ENCODE measurements around the gene MEPCE.
"Not testable (repeated sequence)": the region's sequence is repeated elsewhere in the genome, so short reads cannot be mapped to it uniquely, and the experiment has no call there.

MEPCE gene

GRCh38 chr7:100443096-100443840, 13.6 kb downstream of the MEPCE start:
- no peak overlapping the region for H3K27ac ChIP-seq (ENCODE audit: insufficient read depth, low read length, poor library complexity, severe bottlenecking)
- H3K27me3 ChIP-seq (replicated peaks; ENCODE audit: control insufficient read depth, insufficient read depth, low read length, poor library complexity, severe bottlenecking) = no peaks in the 10 kb centered on the region
- H3K36me3 ChIP-seq (ENCODE audit: control insufficient read depth, insufficient read depth, low read length) = no peaks in the 10 kb centered on the region
- H3K4me1 ChIP-seq (ENCODE audit: control insufficient read depth, insufficient read depth, low read length, poor library complexity, severe bottlenecking) = peaks cover 7% of the 10 kb centered on the region
- H3K4me3 ChIP-seq (ENCODE audit: insufficient read depth, low read depth, low read length, poor library complexity, severe bottlenecking) = no peak overlapping the region
- no peak for DNase-seq
- no peaks in the 10 kb centered on the region for H3K9me3 ChIP-seq (ENCODE audit: control insufficient read depth, low read length)

- Histone ChIP-seq H3K36me3 (ENCODE audit: control insufficient read depth, insufficient read depth, low read length) (no peaks in the 10 kb centered on the region), H3K4me3 (ENCODE audit: insufficient read depth, low read depth, low read length, poor library complexity, severe bottlenecking) (no peak overlapping the region), H3K4me1 (ENCODE audit: control insufficient read depth, insufficient read depth, low read length, poor library complexity, severe bottlenecking) (peaks cover 7% of the 10 kb centered on the region), H3K9me3 (ENCODE audit: control insufficient read depth, low read length) (no peaks in the 10 kb centered on the region), H3K27ac (ENCODE audit: insufficient read depth, low read length, poor library complexity, severe bottlenecking) (no peak overlapping the region), H3K27me3 (replicated peaks; ENCODE audit: control insufficient read depth, insufficient read depth, low read length, poor library complexity, severe bottlenecking) (no peaks in the 10 kb centered on the region)
- DNase-seq = no peak
Observed at GRCh38 chr7:100444311-100445278, 15.0 kb downstream of the MEPCE start.

GRCh38 chr7:100446040-100446439, 16.4 kb downstream of the MEPCE start:
- H3K27ac ChIP-seq (ENCODE audit: insufficient read depth, low read length, poor library complexity, severe bottlenecking) = no peak overlapping the region

GRCh38 chr7:100447363-100447762, 17.7 kb downstream of the MEPCE start:
- not testable (repeated sequence) for H3K27me3 ChIP-seq (replicated peaks; ENCODE audit: control insufficient read depth, insufficient read depth, low read length, poor library complexity, severe bottlenecking); H3K27ac ChIP-seq (ENCODE audit: insufficient read depth, low read length, poor library complexity, severe bottlenecking); H3K4me1 ChIP-seq (ENCODE audit: control insufficient read depth, insufficient read depth, low read length, poor library complexity, severe bottlenecking); H3K4me3 ChIP-seq (ENCODE audit: insufficient read depth, low read depth, low read length, poor library complexity, severe bottlenecking); H3K36me3 ChIP-seq (ENCODE audit: control insufficient read depth, insufficient read depth, low read length); H3K9me3 ChIP-seq (ENCODE audit: control insufficient read depth, low read length); DNase-seq

More at GRCh38 chr7:100446040-100446439, 16.4 kb downstream of the MEPCE start:
- no peak for DNase-seq
- H3K27me3 ChIP-seq (replicated peaks; ENCODE audit: control insufficient read depth, insufficient read depth, low read length, poor library complexity, severe bottlenecking) = no peaks in the 10 kb centered on the region
- peaks cover 7% of the 10 kb centered on the region for H3K4me1 ChIP-seq (ENCODE audit: control insufficient read depth, insufficient read depth, low read length, poor library complexity, severe bottlenecking)
- H3K4me3 ChIP-seq (ENCODE audit: insufficient read depth, low read depth, low read length, poor library complexity, severe bottlenecking) = no peak overlapping the region
- no peaks in the 10 kb centered on the region for H3K36me3 ChIP-seq (ENCODE audit: control insufficient read depth, insufficient read depth, low read length)
- H3K9me3 ChIP-seq (ENCODE audit: control insufficient read depth, low read length) = no peaks in the 10 kb centered on the region

DNA sequence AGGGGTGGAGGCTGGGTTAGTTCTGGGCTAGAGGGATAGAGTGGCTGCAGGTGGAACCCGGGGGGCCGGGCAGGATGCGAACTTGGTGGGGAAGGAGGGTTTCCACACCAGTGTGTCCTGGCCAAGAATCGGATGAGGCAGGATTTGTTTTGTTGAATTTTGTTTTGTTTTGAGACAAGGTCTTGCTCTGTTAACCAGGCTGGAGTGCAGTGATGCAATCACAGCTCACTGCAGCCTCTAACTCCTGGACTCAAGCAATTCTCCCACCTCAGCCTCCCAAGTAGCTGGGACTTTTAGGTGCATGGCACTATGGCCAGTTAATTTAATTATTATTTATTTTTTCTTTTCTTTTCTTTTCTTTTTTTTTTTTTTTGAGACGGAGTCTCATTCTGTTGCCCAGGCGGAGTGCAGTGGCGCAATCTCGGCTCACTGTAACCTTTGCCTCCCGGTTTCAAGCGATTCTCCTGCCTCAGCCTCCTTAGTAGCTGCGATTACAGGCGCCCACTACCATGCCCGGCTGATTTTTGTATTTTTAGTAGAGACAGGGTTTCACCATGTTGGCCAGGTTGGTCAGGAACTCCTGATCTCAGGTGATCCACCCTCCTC, 19.7 kb downstream of the MEPCE start:
- peaks cover 7% of the 10 kb centered on the region for H3K4me1 ChIP-seq (ENCODE audit: control insufficient read depth, insufficient read depth, low read length, poor library complexity, severe bottlenecking)
- H3K36me3 ChIP-seq (ENCODE audit: control insufficient read depth, insufficient read depth, low read length) = no peaks in the 10 kb centered on the region
- H3K4me3 ChIP-seq (ENCODE audit: insufficient read depth, low read depth, low read length, poor library complexity, severe bottlenecking) = no peak overlapping the region

GRCh38 chr7:100452513-100452912, 22.9 kb downstream of the MEPCE start:
- Histone ChIP-seq H3K4me1 (ENCODE audit: control insufficient read depth, insufficient read depth, low read length, poor library complexity, severe bottlenecking) (no peaks in the 10 kb centered on the region), H3K27me3 (replicated peaks; ENCODE audit: control insufficient read depth, insufficient read depth, low read length, poor library complexity, severe bottlenecking) (no peaks in the 10 kb centered on the region), H3K9me3 (ENCODE audit: control insufficient read depth, low read length) (no peaks in the 10 kb centered on the region), H3K36me3 (ENCODE audit: control insufficient read depth, insufficient read depth, low read length) (no peaks in the 10 kb centered on the region), H3K27ac (ENCODE audit: insufficient read depth, low read length, poor library complexity, severe bottlenecking) (no peak overlapping the region), H3K4me3 (ENCODE audit: insufficient read depth, low read depth, low read length, poor library complexity, severe bottlenecking) (no peak overlapping the region)
- no peak for DNase-seq

More for the DNA sequence above, 19.7 kb downstream of the MEPCE start:
- Histone ChIP-seq H3K27me3 (replicated peaks; ENCODE audit: control insufficient read depth, insufficient read depth, low read length, poor library complexity, severe bottlenecking) (no peaks in the 10 kb centered on the region), H3K9me3 (ENCODE audit: control insufficient read depth, low read length) (no peaks in the 10 kb centered on the region), H3K27ac (ENCODE audit: insufficient read depth, low read length, poor library complexity, severe bottlenecking) (no peak overlapping the region)
- DNase-seq = no peak

DNA sequence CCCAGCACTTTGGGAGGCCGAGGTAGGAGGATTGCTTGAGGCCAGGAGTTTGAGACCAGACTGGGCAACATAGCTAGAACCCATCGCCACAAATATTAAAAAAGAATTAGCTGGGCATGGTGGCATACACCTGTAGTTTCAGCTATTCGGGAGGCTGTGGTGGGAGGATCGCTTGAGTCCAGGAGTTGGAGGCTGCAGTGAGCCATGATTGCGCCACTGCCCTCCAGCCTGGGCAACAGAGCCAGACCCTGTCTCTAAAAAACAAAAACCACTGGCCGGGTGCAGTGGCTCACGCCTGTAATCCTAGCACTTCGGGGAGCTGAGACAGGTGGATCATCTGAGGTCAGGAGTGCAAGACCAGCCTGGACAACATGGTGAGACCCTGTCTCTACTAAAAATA, 24.2 kb downstream of the MEPCE start:
- H3K9me3 ChIP-seq (ENCODE audit: control insufficient read depth, low read length); H3K27ac ChIP-seq (ENCODE audit: insufficient read depth, low read length, poor library complexity, severe bottlenecking); H3K27me3 ChIP-seq (replicated peaks; ENCODE audit: control insufficient read depth, insufficient read depth, low read length, poor library complexity, severe bottlenecking); H3K4me1 ChIP-seq (ENCODE audit: control insufficient read depth, insufficient read depth, low read length, poor library complexity, severe bottlenecking); DNase-seq; H3K4me3 ChIP-seq (ENCODE audit: insufficient read depth, low read depth, low read length, poor library complexity, severe bottlenecking); H3K36me3 ChIP-seq (ENCODE audit: control insufficient read depth, insufficient read depth, low read length): not testable (repeated sequence)

DNA sequence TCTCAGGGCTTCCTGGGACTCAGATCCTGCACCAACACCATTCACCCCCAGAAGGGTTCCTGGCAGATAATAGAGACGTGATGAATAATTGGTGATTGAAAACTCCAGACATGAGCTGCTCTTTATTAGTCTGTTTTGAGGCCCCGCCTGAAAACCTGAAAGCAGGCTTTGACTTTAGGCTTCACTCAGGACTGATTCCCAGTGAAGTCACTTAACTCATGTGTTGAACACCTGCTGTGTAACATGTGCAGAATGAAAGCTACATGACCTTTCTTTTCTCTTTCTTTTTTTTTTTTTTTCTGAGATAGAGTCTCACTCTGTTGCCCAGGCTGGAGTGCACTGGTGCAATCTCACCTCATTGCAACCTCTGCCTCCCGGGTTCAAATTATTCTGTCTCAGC, 25.6 kb downstream of the MEPCE start:
- no peaks in the 10 kb centered on the region for H3K4me1 ChIP-seq (ENCODE audit: control insufficient read depth, insufficient read depth, low read length, poor library complexity, severe bottlenecking)
- no peaks in the 10 kb centered on the region for H3K27me3 ChIP-seq (replicated peaks; ENCODE audit: control insufficient read depth, insufficient read depth, low read length, poor library complexity, severe bottlenecking)
- H3K4me3 ChIP-seq (ENCODE audit: insufficient read depth, low read depth, low read length, poor library complexity, severe bottlenecking) = no peak overlapping the region
- H3K36me3 ChIP-seq (ENCODE audit: control insufficient read depth, insufficient read depth, low read length) = no peaks in the 10 kb centered on the region
- no peaks in the 10 kb centered on the region for H3K9me3 ChIP-seq (ENCODE audit: control insufficient read depth, low read length)
- DNase-seq = no peak
- H3K27ac ChIP-seq (ENCODE audit: insufficient read depth, low read length, poor library complexity, severe bottlenecking) = no peak overlapping the region

DNA sequence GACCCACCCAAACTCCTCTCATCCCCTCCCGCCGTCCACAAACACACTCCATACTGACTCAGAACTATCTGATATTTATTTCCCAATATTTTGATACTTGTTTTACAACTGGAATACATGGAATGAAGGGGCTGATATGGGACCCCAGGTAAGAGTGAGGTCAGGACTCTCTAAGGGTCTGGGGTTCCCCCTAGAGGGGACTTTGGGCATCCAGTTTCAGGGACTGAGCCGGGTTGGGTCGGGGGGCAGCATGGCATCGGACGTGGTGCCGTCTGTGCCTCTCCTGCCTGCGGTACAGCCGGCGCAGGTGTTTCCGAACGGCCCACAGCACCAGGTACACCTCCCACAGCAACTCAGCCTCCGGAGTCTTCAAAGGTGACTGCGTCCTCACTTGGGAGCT, 26.9 kb downstream of the MEPCE start:
- no peak overlapping the region for H3K27ac ChIP-seq (ENCODE audit: insufficient read depth, low read length, poor library complexity, severe bottlenecking)
- no peak for DNase-seq
- H3K4me3 ChIP-seq (ENCODE audit: insufficient read depth, low read depth, low read length, poor library complexity, severe bottlenecking) = no peak overlapping the region
- H3K4me1 ChIP-seq (ENCODE audit: control insufficient read depth, insufficient read depth, low read length, poor library complexity, severe bottlenecking) = no peaks in the 10 kb centered on the region
- H3K27me3 ChIP-seq (replicated peaks; ENCODE audit: control insufficient read depth, insufficient read depth, low read length, poor library complexity, severe bottlenecking) = no peaks in the 10 kb centered on the region
- no peaks in the 10 kb centered on the region for H3K36me3 ChIP-seq (ENCODE audit: control insufficient read depth, insufficient read depth, low read length)
- no peaks in the 10 kb centered on the region for H3K9me3 ChIP-seq (ENCODE audit: control insufficient read depth, low read length)

GRCh38 chr7:100457033-100457432, 27.4 kb downstream of the MEPCE start:
- H3K9me3 ChIP-seq (ENCODE audit: control insufficient read depth, low read length) = no peaks in the 10 kb centered on the region
- no peaks in the 10 kb centered on the region for H3K27me3 ChIP-seq (replicated peaks; ENCODE audit: control insufficient read depth, insufficient read depth, low read length, poor library complexity, severe bottlenecking)
- no peak overlapping the region for H3K4me3 ChIP-seq (ENCODE audit: insufficient read depth, low read depth, low read length, poor library complexity, severe bottlenecking)
- no peaks in the 10 kb centered on the region for H3K4me1 ChIP-seq (ENCODE audit: control insufficient read depth, insufficient read depth, low read length, poor library complexity, severe bottlenecking)
- DNase-seq = no peak
- no peak overlapping the region for H3K27ac ChIP-seq (ENCODE audit: insufficient read depth, low read length, poor library complexity, severe bottlenecking)
- H3K36me3 ChIP-seq (ENCODE audit: control insufficient read depth, insufficient read depth, low read length) = no peaks in the 10 kb centered on the region

Data from effector memory CD4-positive, alpha-beta T cell (primary cell).